KMS-11 (cell line): Measurements from ENCODE around the gene SNPH.

Experiments
- H2AFZ ChIP-seq: fragments of 200-600 bp; sonication (generic); 2 replicates; pipeline ENCODE4 v1.6.1; 2016; ENCODE audit warnings: antibody characterized with exemption, mixed run types, low read depth
- H3K27ac ChIP-seq: fragments of 200-600 bp; sonication (generic); 2 replicates; pipeline ENCODE4 v1.6.1; 2016; ENCODE audit warnings: mild to moderate bottlenecking, mixed run types
- H3K27me3 ChIP-seq: fragments of 200-600 bp; sonication (generic); 2 replicates; pipeline ENCODE4 v1.6.1; 2017; ENCODE audit warnings: mild to moderate bottlenecking, low read depth, mixed run types, moderate library complexity; ENCODE audit not compliant: insufficient read depth
- H3K36me3 ChIP-seq: fragments of 200-600 bp; sonication (generic); 2 replicates; pipeline ENCODE4 v1.6.1; 2017; ENCODE audit warnings: mild to moderate bottlenecking, mixed run types; ENCODE audit not compliant: insufficient read depth
- H3K4me1 ChIP-seq: fragments of 200-600 bp; sonication (generic); 2 replicates; pipeline ENCODE4 v1.6.1; 2016; ENCODE audit warnings: mild to moderate bottlenecking, low read depth, mixed run types; ENCODE audit not compliant: poor library complexity, severe bottlenecking
- H3K4me2 ChIP-seq: fragments of 200-600 bp; sonication (generic); 2 replicates; pipeline ENCODE4 v1.7.0; 2016; ENCODE audit warnings: mild to moderate bottlenecking, mixed run types
- H3K4me3 ChIP-seq: fragments of 200-600 bp; sonication (generic); IDR thresholded peaks from 2 replicates; pipeline ENCODE4 v1.6.1; 2017; ENCODE audit warnings: low read depth, low read length, mixed read lengths; ENCODE audit not compliant: insufficient read depth
- H3K79me2 ChIP-seq: fragments of 200-600 bp; sonication (generic); 2 replicates; pipeline ENCODE4 v1.6.1; 2016; ENCODE audit warnings: low read depth, mixed run types; ENCODE audit not compliant: insufficient read depth
- H3K9ac ChIP-seq: fragments of 200-600 bp; sonication (generic); 2 replicates; pipeline ENCODE4 v1.6.1; 2016; ENCODE audit warnings: mild to moderate bottlenecking, mixed run types
- H4K20me1 ChIP-seq: fragments of 200-600 bp; sonication (generic); 2 replicates; pipeline ENCODE4 v1.6.1; 2016; ENCODE audit warnings: mild to moderate bottlenecking, mixed run types; ENCODE audit not compliant: insufficient read depth
- CTCF ChIP-seq: fragments of 200-600 bp; sonication (generic); conservative IDR thresholded peaks from 2 replicates; pipeline ENCODE4 v1.6.1; 2017; ENCODE audit warnings: low read depth, mild to moderate bottlenecking, antibody characterized with exemption, low read length, moderate library complexity, mixed read lengths

Gene SNPH

GRCh38 chr20:1328680-1329330 lies 62.7 kb downstream of the SNPH start, which contains the start of gene SDCBP2:
Gene SDCBP2, minus strand, starts transcription at chr20:1329139. Its CDS starts 8,723 bp downstream, at chr20:1320416.
- no peak within 1 kb of the TSS for H2AFZ ChIP-seq
- no peak within 1 kb of the TSS for H3K27ac ChIP-seq
- H3K4me3 ChIP-seq, result no peak within 1 kb of the TSS
- no peak for TF ChIP-seq CTCF
- no peak within 1 kb of the TSS for H3K9ac ChIP-seq
- H3K79me2 ChIP-seq, result peaks cover 31% of the 10 kb centered on the region
- no peaks in the 10 kb centered on the region for H3K27me3 ChIP-seq
- H3K4me1 ChIP-seq, result peaks cover 29% of the 10 kb centered on the region
- H3K36me3 ChIP-seq, result no peaks in the 10 kb centered on the region
- H4K20me1 ChIP-seq, result no peaks in the 10 kb centered on the region
- no peak within 1 kb of the TSS for H3K4me2 ChIP-seq

- Histone ChIP-seq H3K4me2 (no peak overlapping the region), H3K4me3 (no peak overlapping the region), H2AFZ (no peak overlapping the region), H3K36me3 (no peaks in the 10 kb centered on the region), H3K79me2 (peaks cover 31% of the 10 kb centered on the region), H4K20me1 (no peaks in the 10 kb centered on the region), H3K9ac (no peak overlapping the region), H3K27ac (no peak overlapping the region), H3K4me1 (peaks cover 23% of the 10 kb centered on the region), H3K27me3 (no peaks in the 10 kb centered on the region)
- TF ChIP-seq CTCF, result no peak
These were observed 64.2 kb downstream of the SNPH start for GRCh38 chr20:1330075-1330830.

GRCh38 chr20:1331101-1331500 lies 65.0 kb downstream of the SNPH start:
- H4K20me1 ChIP-seq, result no peaks in the 10 kb centered on the region
- no peak overlapping the region for H3K4me2 ChIP-seq

GRCh38 chr20:1331801-1332453 lies 65.8 kb downstream of the SNPH start:
- H3K4me3 ChIP-seq, result no peak overlapping the region
- H3K79me2 ChIP-seq, result peaks cover 14% of the 10 kb centered on the region; the same call in 1 of the 2 replicates
- no peak overlapping the region for H2AFZ ChIP-seq
- H3K4me2 ChIP-seq, result no peak overlapping the region
- no peak overlapping the region for H3K27ac ChIP-seq
- no peak overlapping the region for H3K9ac ChIP-seq
- no peak for TF ChIP-seq CTCF
- no peaks in the 10 kb centered on the region for H4K20me1 ChIP-seq
- no peaks in the 10 kb centered on the region for H3K36me3 ChIP-seq
- no peaks in the 10 kb centered on the region for H3K27me3 ChIP-seq
- peaks cover 15% of the 10 kb centered on the region for H3K4me1 ChIP-seq

More at GRCh38 chr20:1331101-1331500, 65.0 kb downstream of the SNPH start:
- no peaks in the 10 kb centered on the region for H3K27me3 ChIP-seq
- H3K27ac ChIP-seq, result no peak overlapping the region
- H3K9ac ChIP-seq, result no peak overlapping the region
- H2AFZ ChIP-seq, result no peak overlapping the region
- no peaks in the 10 kb centered on the region for H3K36me3 ChIP-seq
- peaks cover 23% of the 10 kb centered on the region for H3K4me1 ChIP-seq
- peaks cover 22% of the 10 kb centered on the region for H3K79me2 ChIP-seq
- no peak overlapping the region for H3K4me3 ChIP-seq
- no peak for TF ChIP-seq CTCF
